VCaP (cell line): ENCODE results near the gene PXT1.
"Not testable (repeated sequence)": the region's sequence is repeated elsewhere in the genome, so short reads cannot be mapped to it uniquely, and the experiment has no call there.

ENCODE experiments used
- H3K27ac ChIP-seq: fragments of 450-650 bp; 2 replicates; pipeline ENCODE4 v1.5.1; 2017
- CTCF ChIP-seq: fragments of 450-650 bp; conservative IDR thresholded peaks from 2 replicates; pipeline ENCODE4 v1.5.1; 2017; ENCODE audit warnings: mild to moderate bottlenecking, moderate library complexity

The PXT1 gene

DNA sequence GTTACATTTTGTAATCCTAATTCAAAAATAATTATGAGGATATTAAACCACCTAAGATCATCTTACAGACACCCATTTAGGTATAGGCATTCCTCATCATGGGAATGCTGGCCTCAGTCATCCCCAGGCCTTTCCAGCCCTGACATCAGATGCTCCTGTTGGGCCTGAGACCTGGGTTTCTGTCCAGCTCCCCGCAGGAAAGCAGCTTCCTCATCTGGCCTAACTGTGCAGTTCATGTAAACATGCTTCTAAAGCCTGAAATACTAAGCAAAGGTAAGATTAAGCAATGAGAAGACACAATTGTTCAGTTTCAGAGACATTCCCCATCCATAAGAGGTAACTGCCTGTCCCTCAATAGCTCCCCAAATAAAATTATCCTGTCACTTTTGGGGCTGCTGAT lies 74.2 kb downstream of the PXT1 start:
- H3K27ac ChIP-seq = no peak overlapping the region

DNA sequence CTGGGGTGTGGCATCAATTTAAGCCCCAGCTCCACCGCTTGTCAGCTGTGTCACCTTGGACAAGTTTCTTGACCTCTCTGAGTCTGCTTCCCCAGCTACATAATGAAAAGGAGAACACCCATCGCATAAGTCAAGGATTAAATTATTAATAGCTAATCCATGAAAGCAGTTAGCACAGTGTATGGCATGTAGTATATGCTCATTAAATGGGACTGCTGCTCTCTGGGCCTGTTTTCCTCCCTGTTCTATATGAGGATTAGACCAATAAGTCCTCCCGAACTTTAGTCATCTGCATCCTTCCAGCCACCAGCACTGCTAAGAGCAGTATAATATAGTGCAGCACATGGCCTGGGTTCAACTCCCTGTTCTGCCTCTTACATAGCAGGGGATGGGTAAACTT lies 74.9 kb downstream of the PXT1 start:
- H3K27ac ChIP-seq = no peak overlapping the region
- TF ChIP-seq CTCF = no peak

More for the DNA sequence above, 74.2 kb downstream of the PXT1 start:
- TF ChIP-seq CTCF = no peak

GRCh38 chr6:36364669-36365479 lies 77.8 kb downstream of the PXT1 start:
- no peak for TF ChIP-seq CTCF
- no peak overlapping the region for H3K27ac ChIP-seq

DNA sequence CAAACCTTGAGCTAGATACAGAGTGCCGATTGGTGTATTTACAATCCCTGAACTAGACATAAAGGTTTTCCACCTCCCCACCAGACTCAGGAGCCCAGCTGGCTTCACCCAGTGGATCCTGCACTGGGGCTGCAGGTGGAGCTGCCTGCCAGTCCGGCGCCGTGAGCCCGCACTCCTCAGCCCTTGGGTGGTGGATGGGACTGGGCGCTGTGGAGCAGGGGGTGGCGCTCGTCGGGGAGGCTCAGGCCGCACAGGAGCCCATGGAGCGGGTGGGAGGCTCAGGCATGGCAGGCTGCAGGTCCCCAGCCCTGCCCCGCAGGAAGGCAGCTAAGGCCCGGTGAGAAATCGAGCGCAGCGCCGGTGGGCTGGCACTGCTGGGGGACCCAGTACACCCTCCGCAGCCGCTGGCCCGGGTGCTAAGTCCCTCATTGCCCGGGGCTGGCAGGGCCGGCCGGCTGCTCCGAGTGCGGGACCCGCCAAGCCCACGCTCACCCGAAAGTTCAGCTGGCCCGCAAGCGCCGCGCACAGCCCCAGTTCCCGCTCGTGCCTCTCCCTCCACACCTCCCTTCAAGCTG lies 78.5 kb downstream of the PXT1 start:
- not testable (repeated sequence) for H3K27ac ChIP-seq

DNA sequence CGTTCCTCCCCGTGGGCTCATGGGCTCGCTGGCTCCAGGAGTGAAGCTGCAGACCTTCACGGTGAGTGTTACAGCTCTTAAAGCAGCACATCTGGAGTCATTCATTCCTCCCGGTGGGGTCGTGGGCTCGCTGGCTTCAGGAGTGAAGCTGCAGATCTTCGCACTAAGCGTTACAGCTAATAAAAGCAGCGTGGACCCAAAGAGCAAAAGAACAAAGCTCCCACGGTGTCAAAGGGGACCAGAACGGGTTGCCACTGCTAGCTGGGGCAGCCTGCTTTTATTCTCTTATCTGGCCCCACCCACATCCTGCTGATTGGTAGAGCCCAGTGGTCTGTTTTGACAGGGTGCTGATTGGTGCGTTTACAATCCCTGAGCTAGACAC lies 79.3 kb downstream of the PXT1 start:
- not testable (repeated sequence) for H3K27ac ChIP-seq

- no peak for TF ChIP-seq CTCF
- H3K27ac ChIP-seq = no peak overlapping the region
Measured at GRCh38 chr6:36362551-36363370, 79.9 kb downstream of the PXT1 start.

DNA sequence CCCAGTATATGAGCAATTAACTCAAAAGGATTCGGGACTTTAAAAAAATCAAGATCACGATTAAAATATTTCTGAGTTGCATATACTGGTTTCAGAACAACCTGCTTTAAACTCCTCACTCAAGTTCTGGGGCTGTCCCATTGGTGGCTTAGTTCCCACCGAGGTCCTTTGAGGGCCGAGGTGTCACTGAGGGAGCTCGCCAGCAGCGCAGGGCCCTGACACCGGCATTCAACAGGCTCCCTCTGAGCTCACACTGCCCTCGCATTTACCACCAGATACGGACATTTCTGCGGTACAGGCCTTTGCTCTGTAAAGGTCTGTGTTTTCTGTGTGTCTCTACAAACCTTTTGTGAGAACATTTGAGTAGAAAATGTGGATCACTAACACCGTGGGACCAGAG lies 81.6 kb downstream of the PXT1 start:
- TF ChIP-seq CTCF = no peak
- no peak overlapping the region for H3K27ac ChIP-seq

DNA sequence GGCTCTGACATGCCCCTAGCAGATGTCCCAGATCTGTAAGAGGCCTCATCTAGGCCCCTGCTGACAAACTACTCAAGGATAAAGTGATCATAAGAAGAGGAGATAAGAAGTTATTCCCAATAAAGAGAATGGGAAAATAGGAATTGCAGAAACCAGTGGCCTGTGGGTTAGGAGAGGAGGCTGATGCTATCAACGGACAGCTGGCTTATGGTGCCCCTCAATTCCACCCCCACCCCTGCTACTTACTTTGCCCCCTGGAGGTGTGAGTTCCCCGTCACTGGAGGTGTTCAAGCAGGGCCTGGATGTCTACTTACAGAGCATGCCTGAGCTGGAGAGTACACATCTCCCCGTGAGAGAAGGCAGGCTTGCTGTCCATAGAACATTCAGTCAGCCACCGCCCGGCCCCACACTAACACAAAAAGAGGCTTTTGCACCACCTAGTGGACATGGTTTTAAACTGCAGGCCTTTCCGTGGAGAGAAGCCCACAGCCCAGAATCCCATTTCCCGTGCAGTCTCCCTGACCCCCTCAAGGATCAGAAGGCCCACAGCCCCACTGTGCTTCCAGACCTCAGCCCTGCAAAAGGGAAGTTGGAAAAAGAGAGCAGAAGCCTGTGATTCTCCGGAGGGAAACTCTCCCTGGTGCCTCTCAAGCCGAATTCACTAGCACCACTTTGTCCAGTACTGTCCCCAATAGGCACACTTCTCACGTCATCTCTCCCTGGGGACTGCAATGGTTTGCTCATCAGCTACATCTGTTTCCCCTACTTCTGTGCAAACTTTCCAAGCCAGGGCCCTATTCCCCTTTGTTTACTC lies 82.2 kb downstream of the PXT1 start:
- peak; percentile 85 for TF ChIP-seq CTCF
- H3K27ac ChIP-seq = peak overlapping the region; percentile 19; the same call in 1 of the 2 replicates
